IPS-NIHi7 (cell line): ENCODE data around the gene STRIP1.
"Not testable (repeated sequence)": the region's sequence is repeated elsewhere in the genome, so short reads cannot be mapped to it uniquely, and the experiment has no call there.

ENCODE experiments used
- DNase-seq: peaks from one replicate; pipeline ENCODE4 v3.0.0; 2012; ENCODE audit warnings: mixed read lengths; ENCODE audit errors: extremely low spot score

Gene STRIP1

DNA sequence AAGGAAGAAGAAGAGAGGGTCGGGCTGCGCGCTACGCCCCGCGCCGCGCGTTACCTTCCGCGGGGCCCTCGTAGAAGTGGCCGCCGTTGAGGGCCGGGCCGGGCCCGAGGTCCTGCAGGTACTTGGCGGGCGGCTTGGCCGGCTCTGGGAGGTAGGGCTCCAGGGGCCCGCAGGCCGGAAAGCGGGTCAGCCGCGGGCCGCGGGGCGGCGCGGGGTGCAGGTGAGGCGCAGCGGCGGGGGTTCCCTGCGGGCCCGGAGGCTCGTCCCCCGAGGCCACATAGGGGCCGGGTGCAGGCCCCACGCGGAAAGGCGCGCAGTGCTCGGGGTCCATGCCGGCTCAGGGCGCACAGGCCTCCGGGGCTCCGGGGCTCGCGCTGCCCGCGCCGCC, 35.9 kb downstream of the STRIP1 start:
- DNase-seq, result no peak

DNA sequence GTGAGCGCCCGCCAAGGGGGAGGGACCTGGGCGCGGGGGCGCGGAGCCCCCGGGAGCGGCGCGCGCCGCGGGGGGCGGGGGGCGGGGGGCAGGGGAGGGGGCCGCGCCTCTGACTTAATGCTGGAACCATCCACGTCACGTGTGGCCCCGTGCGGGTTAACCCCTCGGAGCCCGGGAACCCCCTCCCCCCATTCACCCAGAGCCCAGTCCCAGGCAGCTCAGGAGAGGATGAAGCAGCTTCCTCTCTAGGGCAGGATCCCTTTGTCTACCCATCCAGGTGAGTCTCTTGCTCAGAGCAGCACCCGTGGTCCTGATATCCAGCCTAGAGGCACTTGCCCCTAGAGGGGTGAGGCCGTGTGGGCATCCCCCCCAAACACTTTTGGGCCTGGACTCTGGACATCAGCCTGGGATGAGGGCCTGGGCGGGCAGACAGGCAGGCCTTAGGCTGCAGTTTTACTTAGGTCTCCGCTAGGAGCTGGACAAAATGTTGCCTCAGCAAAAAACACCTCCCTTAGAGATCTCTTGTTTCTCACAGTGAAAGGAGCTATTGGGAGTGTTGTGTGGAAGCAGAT, 36.3 kb downstream of the STRIP1 start, which contains the start of gene ALX3:
Gene ALX3 (minus strand): TSS at position 2 of the 572 bp plus-strand sequence. CDS start 60 bp downstream, outside the sequence.
- peak; percentile 61 for DNase-seq

DNA sequence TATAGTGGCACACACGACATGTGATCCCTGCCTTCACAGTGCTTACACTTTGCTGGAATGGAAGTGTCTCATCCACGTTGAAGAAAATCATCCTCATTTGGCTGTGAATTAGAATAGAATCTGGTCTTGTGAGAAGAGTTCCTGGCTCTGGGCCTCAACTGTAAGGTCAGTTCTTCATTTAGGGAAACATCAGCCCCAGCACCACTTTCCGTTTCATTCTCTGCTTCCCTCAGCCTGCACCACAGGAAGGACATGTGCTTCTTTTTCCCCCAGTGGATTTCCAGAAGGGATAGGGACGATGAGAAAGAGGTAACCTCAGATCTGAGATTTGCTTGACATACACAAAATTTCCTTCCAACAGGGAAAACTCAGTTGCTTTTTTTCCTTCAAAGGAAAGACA, 39.7 kb downstream of the STRIP1 start:
- DNase-seq, result no peak

DNA sequence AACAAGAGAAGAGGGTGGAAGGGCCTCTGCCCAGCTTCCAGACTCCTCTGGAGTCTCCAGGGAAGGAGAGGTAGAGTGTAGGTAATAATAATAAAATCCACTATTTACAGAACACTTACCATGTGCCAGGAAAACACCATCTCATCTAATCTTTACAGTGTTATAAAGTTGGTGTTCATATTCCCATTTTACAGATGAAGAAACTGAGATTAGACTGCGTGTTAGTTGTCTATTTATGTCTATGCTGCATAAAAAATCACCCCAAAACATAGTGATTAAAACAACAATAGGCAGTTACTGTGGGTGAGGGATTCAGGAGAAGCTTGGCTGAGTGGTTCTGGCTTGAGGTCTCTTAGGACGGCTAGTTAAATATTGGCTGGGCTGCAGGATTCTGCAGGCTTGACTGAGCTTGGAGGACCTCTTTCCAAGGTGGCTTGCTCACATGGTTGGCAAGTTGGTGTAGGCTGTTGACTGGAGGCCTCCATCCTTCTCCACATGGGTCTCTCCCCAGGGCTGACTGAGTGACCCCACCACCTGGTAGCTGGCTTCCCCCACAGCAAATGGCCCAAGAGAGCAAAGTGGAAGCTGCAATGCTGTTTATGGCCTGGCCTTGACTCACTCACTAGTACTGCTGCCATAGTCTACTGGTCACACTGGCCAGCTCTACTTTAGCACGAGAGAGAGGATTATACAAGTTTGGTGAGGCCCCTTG, 42.5 kb downstream of the STRIP1 start:
- DNase-seq, result no peak

DNA sequence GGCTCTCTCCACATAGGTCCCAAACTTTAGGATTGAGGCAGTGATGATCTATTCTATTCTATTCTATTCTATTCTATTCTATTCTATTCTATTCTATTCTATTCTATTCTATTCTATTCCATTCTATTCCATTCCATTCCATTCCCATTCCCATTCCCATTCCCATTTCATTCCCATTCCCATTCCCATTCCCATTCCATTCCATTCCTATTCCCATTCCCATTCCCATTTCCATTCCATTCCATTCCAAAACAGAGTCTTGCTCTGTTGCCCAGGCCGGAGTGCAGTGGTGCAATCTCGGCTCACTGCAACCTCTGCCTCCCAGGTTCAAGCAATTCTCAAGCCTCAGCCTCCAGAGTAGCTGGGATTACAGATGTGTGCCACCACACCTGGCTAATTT, 45.6 kb downstream of the STRIP1 start:
- not testable (repeated sequence) for DNase-seq

DNA sequence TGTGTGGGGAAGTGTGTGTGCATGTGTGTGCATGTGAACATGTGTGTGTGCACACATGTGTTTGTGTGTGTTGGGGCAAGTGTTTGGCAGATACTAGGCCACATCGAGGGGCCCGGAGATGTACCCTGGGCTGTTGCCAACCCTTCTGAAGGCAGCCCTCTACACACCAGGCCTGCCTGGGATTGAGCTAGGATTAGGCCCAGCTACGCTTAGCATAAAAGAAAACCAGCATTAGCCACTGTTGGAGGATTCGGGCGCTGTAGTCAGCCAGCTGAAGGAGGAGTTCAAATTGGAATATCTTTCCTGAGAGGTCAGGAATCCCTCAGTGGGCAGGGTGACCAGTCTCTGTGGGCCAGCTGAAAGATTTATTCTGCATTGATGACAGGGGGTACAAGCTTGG, 46.6 kb downstream of the STRIP1 start:
- no peak for DNase-seq

DNA sequence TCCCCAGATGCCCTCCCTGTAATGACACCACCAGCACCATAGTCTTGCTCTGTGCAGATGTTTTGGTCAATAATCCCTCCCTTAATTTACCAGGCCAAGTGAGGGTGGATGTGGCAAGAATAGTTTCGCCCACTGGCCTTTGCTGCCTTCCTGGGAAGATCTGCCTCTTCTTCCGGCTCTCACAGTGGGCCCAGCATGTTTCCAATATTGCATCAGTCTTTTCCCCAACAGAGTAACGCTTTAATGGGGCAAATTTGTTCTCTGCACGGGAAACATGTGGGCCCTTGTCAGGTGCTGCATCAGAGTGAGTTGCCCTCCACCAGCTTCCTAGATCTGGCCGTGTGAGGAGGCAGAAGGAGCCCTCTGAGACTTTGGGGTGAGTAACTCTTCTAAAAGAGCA, 48.1 kb downstream of the STRIP1 start:
- no peak for DNase-seq

DNA sequence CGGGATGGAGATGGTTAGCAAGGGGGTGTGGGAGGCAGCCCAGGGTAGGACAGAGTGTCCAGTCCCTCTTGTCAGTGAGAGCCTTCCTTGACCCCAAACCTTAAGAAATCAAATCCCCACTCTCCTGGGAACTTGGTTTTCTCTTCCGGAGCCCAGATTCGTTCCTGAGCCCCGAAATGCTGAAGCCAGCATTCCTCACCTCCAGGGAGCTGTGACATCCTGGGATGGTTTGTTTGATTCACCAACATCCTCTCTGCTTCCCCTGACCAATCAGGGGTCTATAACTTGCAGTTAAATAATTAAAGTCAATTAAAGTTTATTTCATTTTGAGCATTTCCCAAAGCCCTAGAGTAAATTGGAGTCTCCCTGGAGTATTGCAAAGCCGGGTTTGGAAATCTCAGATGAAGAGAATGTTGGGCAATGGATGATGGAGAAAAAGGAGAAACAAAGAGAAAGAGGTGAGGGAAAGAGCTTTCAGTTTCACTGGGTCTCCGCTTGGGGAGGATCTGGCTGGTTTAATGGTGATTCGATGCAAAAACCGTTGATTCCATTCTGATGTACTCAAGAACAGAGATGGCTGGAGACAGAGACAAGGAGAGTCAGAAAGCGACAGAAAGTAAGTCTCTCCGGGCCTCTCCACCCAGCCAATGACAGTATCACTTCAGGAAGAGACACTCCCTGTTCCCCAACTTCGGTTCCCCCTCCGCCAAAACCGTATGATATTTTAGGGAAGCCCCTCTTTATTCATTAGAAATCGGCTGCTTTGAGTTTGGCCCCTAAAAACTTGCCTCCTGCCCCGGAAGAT, 48.8 kb downstream of the STRIP1 start:
- DNase-seq, result no peak

DNA sequence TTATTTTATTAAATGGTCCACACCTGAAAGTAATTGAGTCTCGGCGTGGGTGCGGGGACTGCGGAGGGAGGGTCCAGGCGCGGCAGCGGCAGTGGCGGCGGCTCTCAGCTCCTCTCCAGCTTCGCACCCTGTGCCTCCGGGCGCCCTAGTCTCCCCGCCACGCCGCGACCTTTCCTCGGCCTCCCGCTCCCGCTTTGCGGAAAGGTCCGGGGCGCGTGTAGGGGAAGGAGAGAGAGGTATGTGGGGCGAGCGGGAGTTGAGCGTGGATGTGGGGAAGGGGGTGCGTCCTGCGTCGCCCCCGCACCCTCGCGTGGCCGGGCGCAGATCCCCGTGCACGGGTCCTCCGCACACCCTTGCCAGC, 49.4 kb downstream of the STRIP1 start:
- no peak for DNase-seq

DNA sequence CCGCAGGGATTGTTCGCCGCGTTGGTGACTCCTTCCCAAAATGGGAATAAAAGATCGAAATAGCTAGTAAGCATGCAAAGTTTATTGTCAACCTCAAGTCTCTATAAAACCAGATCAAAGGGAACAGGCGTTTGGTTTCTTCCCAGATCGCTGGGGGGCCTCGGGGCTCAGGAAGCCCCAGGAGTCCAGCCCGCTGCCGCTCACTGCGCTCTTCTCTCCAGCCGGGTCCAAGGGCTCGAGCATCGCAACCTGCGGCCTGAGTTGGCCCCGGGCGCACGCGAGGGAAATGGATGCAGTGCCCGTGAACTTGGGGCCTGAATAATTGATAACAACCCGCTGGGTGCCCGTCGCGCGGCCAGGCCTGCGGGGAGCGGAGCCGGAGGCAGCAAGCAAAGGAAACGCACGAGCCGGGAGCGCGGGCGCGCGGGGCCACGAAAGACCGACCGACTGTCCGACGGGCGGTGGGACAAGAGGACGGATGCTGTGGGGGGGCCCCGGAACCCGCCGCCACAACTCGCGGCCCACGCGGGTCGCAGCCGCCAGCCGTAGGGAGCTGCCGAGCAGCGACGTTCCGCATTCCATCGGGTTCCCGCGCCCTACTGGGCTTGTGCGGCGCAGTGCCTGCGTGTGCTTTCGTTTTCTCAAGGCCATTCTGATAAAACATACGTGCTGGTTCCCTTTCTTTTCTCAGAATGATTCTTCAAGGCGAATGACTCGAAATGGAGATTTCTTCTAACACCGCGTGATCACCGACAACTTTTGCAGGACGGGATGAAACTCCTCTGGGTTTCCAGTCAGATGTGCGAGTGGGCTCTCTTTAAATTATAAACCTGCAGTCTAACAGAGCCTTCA, 50.0 kb downstream of the STRIP1 start:
- no peak for DNase-seq

DNA sequence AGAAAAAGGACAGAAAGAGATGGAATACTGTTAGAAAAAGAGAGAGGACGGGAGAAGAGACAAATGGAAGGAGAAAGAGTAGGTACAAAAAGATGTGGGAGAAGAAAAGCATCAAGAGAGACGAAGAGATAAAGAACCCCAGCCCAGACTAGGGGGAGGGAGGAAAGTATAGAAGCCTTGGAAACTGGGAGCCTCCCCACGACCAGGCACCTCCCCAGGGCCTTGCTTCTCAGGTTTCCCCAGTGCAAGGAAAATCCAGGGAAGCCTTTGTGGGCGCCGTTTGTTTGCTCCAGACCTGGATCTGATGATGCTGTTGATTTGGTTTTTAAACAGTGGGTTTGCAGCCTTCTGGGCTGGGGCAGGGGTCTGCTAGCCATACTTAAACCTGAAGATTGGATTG, 51.2 kb downstream of the STRIP1 start:
- DNase-seq, result no peak

DNA sequence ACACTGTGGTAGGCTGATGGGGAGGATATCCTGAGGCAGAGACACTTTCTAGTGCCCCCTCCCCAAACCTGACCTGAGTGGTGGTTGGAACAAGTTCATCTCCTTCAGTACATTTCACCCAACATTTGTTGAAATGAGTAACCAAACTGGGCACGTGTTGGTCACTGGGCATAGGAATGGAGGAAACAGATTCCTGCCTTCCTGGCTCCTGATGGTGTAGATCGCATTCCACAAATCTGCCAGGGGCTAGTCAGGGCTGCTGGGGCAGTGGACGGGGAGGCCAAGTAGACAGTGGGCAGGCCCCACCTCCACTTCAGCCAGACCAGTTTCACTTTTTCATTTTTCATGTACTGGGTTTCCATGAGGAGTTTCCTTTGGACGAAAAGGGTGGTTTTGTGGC, 52.5 kb downstream of the STRIP1 start:
- DNase-seq, result no peak

DNA sequence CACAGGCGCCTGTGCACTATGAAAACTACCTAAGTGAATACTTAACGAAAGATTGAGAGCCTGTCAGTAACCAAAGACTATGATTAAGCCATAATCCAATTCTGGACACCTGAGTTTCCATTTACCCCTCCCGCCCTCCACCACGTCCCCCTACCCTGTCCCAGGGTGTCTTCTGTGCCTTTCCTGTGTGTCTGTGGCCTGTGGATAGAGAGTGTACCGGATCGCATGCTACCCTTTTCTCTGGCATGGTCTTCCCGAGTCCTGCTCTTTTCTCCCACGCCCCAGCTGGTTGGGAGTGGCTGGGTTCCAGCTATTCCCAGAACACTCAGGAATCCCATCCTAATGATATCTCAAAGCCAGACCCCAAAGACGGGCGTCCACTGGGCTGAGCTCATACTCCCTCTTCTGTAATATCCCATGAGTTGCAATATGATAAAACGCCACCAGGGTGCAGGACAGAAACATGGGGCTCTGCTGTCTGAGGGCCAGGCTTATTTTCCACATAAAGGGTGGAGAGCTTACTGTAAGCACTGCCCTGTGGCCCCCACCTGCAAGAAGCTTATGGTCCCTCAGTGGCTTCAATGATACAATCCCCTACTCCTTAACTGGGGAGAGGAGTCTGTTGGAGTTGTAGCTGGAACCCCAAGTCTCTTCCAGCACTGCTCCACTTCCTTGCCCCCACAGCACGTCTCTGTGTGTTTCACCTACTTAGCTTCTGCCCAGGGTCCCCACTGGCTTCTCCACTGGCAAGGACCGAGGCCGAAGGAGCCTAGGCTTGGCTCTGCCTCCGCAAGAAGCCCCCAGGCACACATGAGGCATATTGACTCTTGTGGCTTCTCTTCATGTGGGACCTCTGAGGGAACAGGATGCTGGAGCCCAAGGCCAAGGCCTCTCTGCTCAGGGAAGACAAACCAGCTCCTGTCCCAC, 53.7 kb downstream of the STRIP1 start:
- DNase-seq, result peak; percentile 83

DNA sequence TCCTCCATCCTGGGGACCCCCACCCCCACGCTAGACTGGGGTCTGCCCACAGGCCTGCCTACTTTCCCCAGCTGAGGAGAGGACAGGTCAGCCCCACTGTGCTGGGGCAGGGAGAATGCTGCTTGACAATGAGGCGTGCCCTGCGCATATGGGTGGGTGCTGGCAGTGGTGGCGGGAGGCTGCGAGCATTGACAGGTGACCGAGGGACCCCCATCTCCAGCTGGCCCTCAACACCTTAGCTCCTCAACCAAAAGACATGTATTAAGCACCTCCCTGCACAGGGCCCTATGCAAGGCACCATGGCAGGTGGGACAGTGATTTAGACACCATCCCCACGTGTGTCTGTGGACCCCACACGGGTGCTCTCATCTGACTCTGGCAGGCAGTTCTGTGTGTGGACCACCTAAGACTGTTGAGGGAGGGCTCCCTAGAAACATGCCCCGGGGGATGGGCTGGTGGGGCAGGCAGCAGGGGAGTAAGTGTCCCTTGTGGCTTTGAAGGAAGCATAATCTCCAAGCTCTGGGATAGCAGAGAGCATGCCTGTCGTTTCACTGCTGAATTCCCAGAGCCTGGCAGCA, 54.4 kb downstream of the STRIP1 start:
- no peak for DNase-seq

DNA sequence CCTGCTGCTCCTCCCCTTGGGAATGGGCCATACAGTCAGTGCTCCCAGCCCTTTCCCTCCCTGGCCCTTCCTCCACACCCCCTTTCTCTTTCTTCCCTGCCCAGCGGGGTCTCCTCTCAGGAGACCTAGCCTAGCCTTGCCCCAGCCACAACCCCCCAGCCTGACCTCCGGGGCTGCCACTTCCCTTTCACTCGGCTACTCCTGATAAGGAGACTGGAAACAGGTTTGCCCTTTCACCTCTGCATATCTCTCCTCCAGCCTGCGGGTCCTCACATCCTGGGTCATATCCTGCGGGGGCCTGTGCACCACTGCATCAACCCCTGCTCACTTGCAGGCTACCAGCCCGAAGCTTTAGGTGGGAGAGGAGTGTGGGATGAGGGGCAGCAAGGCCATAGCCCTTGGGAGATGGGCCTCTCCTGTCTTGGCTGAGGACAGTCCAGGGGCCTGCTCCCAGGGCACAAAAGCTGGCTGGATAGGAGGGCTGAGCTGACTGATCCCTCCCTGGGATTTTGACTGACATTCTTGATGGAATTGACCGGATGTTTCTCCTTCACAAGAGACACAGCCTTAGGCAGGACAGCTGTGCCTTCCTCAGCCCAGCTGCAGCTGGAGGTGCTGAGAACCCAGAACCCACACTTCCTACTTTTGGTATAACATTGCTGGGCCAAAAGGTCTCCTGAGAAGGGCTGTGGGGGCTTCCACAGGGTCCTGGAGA, 55.3 kb downstream of the STRIP1 start:
- no peak for DNase-seq

DNA sequence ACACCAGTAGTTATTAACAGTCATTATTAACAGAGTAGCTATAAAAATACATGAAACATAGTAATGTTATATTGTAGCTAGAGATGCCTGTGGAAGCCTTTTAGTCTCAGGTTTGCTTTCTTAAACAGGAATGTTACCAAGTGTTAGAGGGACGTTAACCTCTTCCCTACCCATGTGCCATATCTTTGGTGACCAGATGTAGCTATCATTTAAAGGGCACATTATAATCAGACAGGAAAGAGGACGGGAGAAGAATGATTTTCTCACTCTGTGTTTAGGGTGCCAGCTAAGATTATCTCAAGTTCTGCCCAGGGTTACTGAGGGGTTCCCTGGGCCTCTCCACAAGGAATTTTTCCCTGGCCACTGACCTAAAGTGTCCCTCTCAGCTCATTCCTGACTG, 57.0 kb downstream of the STRIP1 start:
- DNase-seq, result no peak

DNA sequence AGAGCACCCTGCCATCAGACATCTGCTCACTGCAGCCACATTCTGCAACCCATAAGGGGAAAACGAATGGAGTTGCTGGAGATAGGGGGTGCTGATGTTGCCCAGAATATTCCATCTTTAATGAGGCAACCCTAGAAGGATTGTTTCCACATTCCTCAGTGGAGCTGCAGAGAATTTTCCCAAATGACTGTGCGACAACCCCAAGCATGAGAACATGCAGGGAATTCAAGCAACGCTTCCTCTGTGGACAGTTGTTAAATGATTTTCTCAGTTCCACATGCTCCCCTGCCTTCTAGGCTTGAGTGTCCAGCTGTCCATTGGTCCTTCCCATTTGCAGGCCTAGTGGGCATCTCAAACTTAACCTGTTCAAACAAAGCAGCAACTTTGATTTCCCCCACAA, 57.4 kb downstream of the STRIP1 start:
- DNase-seq, result no peak

DNA sequence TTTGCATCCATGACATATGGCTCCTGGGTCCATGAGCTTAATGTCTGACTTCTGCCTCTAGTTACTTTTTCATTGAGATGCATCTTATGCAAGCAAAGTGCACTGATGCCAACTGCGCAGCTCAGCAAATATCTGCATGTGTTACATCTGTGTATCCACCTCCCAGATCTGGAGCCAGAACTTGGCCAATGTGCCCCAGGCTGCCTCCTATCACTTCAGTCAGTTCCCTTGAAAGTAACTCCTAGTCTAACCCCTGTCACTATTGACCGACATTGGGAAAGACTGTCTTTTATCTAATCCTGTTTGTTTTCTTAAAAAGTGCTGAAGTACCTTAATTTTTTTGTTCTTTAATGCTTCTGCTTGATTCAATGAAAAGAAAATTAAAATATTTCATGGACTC, 58.6 kb downstream of the STRIP1 start:
- DNase-seq, result no peak

DNA sequence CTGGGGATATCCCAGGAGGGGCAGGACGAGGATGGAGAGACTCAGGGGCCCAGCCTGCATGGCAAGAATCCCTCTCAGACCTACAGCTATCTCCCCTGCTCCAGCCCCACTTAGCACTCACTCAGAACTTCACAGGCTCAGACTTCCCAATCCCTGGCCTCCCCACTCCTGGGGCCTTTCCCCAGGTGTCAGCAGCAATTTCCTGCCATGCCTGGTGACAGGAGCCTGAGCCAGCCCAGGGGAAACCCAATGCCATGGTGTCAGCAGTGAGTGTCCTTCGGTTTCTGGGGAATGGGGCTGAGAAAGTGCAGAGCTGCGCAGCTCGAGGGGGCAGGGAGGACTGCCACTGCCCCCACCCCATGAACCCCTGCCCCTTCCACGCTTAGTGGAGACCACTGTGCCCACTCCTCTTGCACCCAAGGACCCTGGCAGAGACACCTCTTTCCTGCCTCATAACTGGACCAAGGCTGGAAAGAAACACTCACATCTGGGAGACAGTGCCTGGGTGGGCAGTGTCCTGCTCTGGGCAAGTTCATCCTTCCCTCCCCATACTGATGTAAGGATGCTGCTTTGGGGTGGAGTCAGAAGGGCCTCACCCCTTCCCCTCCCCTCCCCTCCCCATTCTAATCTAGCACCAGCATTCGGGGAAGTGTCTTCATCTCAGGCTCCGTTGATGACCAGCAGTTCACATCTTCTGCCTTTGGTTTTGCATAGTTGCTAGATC, 60.7 kb downstream of the STRIP1 start:
- no peak for DNase-seq
